ES-I3 (cell line): ENCODE results near the gene BDH1.

Experiments used
- H3K36me3 ChIP-seq: 2 replicates; pipeline ENCODE4 v1.6.1; 2013; ENCODE audit warnings: mild to moderate bottlenecking, low read length, control low read depth, moderate library complexity; ENCODE audit not compliant: insufficient read depth
- H3K4me1 ChIP-seq: 2 replicates; pipeline ENCODE4 v1.6.1; 2013; ENCODE audit warnings: mild to moderate bottlenecking, control low read depth, low read length; ENCODE audit not compliant: insufficient read depth
- H3K9ac ChIP-seq: 2 replicates; pipeline ENCODE4 v1.6.1; 2013; ENCODE audit warnings: low read depth, mild to moderate bottlenecking, low read length, moderate library complexity
- H3K9me3 ChIP-seq: 2 replicates; pipeline ENCODE4 v1.6.1; 2013; ENCODE audit warnings: mild to moderate bottlenecking, low read length, moderate library complexity; ENCODE audit not compliant: control insufficient read depth, insufficient read depth

Gene BDH1

DNA sequence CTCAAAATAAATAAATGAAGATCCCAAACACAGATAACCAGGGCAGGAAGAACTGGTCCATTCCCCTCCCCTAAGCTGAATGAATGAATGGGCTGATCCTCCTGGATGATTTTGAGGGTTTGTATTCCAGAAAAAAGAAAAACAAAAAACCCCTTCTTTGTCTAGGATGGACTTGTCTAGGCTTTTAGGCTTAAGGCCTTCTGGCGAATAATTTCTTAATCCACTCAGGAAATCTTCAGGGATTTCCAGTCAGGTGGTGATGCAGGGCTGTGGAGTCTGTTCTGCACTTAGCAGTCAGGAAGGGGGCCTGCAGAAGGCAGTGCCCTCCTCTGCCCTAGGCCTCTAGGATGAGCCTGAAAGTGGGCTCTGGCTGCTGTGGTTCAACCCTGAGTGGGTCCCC is 52.1 kb downstream of the BDH1 start:
- H3K9ac ChIP-seq = no peak overlapping the region
- H3K36me3 ChIP-seq = no peaks in the 10 kb centered on the region

DNA sequence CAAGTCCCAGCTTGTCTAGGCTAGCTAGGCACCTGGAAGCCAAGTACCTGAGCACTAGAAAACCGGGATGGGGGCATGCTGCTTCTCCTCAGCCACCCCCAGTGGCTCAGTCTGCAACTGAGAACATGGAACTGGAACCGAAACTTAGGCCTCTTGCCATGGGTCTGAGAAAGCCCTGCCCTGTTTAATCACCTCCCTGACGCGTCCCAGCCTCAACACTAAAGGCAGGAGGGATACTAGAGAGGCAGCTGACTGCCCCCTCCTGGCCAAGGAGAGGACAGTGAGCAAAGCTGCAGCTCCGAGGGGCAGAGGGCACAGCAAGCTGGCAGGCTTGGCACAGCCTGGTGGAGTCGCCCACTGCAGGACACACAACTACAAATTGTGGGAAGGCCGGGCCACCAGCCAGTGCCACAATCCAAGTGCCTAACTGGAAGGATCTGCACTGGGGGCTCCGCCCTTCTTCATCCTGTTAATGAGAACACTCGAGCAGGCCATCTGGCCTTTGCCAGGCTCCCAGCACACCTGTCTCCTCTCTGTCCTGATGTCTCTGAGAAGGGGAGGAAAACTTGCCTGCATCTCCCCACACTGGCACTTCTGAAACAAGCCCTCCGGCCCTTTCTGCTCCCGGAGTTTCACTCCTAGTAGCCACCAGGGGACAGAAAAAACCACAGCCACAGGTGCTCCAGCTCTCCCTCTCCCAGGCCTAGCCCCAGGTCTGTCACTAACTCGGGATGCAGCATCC is 53.7 kb downstream of the BDH1 start:
- Histone ChIP-seq H3K9ac (no peak overlapping the region), H3K4me1 (no peaks in the 10 kb centered on the region)

More for the DNA sequence above, 52.1 kb downstream of the BDH1 start:
- no peaks in the 10 kb centered on the region for H3K4me1 ChIP-seq
- H3K9me3 ChIP-seq = no peaks in the 10 kb centered on the region

DNA sequence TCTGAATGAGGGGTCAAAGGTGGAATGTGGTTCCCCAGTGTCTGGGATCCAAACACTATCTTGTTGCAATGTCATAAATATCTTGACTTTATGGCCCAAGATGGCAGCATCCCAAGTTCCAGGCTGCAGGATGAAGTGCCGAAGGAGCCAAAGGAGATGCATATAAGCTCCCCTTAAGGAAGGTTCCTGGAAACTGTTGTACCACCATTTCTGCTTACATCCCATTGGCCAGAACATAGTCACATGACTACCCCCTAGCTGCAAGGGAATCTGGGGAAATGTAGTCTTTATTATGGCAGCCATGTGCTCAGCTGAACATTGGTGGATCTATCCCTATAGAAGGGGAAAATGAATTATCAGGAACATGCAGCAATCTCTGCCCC is 54.3 kb downstream of the BDH1 start:
- Histone ChIP-seq H3K36me3 (no peaks in the 10 kb centered on the region), H3K9me3 (peaks cover 6% of the 10 kb centered on the region; the same call in 1 of the 2 replicates), H3K9ac (no peak overlapping the region), H3K4me1 (no peaks in the 10 kb centered on the region)

More for the DNA sequence above, 53.7 kb downstream of the BDH1 start:
- H3K36me3 ChIP-seq = no peaks in the 10 kb centered on the region
- peaks cover 6% of the 10 kb centered on the region; the same call in 1 of the 2 replicates for H3K9me3 ChIP-seq

DNA sequence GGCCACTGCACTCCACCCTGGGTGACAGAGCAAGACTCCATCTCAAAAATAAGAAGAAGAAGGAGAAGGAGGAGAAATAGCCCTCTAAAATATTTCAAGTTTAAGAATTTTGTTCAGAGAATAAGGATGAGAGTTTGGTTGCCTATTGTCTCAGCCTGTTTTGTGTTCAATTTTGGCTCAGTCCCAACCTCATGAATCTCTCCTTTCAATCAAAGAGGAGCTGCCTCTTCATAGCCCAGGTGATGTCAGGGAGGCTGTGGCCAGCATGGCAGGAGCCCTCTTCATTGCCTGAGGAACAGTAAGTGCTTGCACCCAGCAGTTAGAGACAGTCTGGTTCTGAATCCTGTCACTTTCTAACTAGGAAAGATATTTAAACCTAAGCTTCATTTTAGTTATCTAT is 55.0 kb downstream of the BDH1 start:
- no peaks in the 10 kb centered on the region for H3K36me3 ChIP-seq
- H3K9me3 ChIP-seq = peaks cover 6% of the 10 kb centered on the region; the same call in 1 of the 2 replicates
- no peaks in the 10 kb centered on the region for H3K4me1 ChIP-seq
- H3K9ac ChIP-seq = no peak overlapping the region

DNA sequence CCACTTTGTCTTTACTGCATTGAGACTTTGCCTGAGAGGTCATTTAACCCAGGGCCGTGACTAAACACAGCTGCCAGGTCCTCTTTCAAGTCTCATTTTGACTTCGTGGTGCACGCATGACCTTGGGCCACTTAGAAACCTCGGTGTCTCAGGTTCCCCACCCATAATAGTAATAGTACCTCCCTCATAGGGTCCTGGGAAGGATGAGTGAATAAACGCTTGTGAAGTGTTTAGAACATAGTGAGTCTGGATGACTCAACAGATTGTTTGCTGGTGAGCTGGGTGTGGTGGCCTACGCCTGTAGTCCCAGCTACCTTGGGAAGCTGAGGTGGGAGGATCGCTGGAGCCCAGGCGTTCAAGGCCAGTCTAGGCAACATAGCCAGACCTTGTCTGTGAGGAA is 56.3 kb downstream of the BDH1 start:
- no peaks in the 10 kb centered on the region for H3K36me3 ChIP-seq
- peaks cover 6% of the 10 kb centered on the region; the same call in 1 of the 2 replicates for H3K9me3 ChIP-seq
- H3K4me1 ChIP-seq = no peaks in the 10 kb centered on the region
- H3K9ac ChIP-seq = no peak overlapping the region

DNA sequence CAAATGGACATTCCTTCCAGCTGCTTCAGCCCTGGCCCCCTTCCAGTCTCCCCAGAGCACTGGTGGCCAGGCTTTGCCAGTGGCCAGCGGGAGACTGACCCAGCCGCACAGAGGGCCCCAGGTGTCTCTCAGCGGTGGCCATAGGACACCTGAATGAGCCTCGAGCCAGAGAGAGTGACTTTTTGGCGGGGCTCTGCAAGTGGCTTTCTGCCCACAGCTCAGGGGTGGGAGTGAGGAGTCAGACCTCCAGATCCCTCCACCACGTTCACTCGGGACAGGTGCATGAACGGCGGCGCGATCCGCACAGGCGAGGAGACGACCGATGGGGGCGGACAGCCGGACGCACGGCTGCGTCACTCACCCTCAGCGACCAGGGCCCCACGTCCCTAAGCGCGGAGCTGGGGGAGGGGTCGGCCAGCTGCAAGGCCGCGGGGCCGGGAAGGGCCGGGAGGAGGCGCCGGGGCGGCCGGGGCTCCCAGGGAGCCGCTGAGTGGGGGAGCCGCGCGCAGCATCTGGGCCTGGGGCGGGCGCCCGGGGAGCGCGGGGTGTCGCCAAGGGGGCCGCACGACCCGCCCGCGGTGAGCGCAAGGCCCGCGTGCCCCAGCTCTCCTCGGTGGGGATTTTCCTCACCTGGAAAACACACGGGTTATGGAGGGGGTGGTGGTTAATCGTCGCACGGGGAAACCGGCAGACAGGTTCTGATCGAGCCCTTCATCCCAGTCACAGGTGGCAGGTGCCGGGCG is 57.1 kb downstream of the BDH1 start:
- peaks cover 6% of the 10 kb centered on the region; the same call in 1 of the 2 replicates for H3K9me3 ChIP-seq
- no peaks in the 10 kb centered on the region for H3K4me1 ChIP-seq
- H3K36me3 ChIP-seq = no peaks in the 10 kb centered on the region
- H3K9ac ChIP-seq = no peak overlapping the region

DNA sequence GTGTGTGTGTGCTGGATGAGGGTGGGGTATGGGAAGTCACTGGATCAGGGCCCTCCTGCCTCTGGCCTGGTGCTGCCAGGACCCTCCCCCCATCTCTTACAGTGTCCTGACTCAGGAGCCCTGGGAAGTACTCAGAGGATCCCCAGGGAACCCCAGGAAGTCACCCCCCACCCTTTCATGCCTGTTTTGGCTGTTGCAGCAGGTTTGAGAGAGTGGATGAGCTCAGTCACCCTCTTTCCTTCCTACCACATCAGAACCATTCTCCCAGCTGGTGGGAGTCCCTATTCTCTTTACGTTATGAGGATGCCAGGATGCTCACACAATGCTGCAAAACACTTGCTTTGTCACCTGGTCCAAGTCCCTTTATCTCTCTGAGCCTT is 59.0 kb downstream of the BDH1 start:
- H3K9ac ChIP-seq = no peak overlapping the region
- no peaks in the 10 kb centered on the region for H3K4me1 ChIP-seq
- peaks cover 6% of the 10 kb centered on the region; the same call in 1 of the 2 replicates for H3K9me3 ChIP-seq
- H3K36me3 ChIP-seq = no peaks in the 10 kb centered on the region

DNA sequence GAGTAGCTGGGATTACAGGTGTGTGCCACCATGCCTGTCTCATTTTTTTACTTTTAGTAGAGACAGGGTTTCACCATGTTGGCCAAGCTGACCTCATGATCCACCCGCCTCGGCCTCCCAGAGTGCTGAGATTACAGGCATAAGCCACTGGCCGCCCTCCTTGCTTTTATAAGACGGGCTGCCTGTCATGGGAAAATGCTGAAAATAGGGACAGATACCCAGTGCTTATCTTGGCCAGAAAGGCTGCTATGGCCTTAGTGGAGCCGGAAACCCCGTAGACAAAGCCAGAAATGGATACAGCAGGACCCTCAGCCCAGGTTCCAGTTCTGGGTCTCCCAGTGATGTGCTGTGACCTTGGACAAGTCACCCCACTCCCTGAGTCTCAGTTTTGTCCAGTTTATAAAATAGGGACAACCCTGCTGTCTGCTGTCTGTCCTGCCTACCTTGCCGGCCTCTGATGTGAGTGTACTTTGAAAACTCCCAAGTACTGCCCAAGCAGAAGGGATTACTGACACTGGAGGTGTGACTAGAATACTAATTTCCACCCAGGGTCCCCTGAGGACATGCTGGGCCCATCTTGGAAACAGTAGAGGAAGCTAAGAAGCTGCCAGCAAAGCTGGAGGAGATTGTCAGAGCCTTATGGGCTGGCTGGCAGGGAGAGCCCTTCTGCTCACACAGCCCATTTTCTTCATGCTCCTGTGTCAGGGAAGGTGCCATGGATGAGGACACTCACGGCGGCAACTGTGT is 59.6 kb downstream of the BDH1 start:
- Histone ChIP-seq H3K9me3 (peaks cover 6% of the 10 kb centered on the region; the same call in 1 of the 2 replicates), H3K4me1 (no peaks in the 10 kb centered on the region), H3K9ac (no peak overlapping the region), H3K36me3 (no peaks in the 10 kb centered on the region)

DNA sequence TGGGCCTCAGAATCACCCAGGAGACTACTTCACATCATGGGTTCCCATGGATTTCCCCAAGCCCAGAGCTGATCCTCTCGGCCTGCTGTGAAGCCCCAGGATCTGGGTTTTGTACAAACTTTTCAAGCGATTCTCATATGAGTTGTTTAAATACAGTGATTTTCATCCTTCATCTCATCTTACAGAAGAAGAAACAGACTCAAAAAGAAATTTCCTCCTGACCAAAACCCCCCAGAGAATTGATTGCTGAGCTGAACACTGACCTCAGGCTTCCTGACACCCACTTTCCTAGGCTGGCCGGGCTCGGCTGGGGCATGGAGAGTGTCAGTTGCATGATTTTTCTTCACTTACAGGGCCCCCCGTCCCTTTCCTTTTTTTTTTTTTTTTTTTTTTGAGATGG is 60.3 kb downstream of the BDH1 start:
- Histone ChIP-seq H3K9ac (no peak overlapping the region), H3K36me3 (no peaks in the 10 kb centered on the region), H3K4me1 (peaks cover 4% of the 10 kb centered on the region; the same call in 1 of the 2 replicates), H3K9me3 (peaks cover 6% of the 10 kb centered on the region; the same call in 1 of the 2 replicates)

DNA sequence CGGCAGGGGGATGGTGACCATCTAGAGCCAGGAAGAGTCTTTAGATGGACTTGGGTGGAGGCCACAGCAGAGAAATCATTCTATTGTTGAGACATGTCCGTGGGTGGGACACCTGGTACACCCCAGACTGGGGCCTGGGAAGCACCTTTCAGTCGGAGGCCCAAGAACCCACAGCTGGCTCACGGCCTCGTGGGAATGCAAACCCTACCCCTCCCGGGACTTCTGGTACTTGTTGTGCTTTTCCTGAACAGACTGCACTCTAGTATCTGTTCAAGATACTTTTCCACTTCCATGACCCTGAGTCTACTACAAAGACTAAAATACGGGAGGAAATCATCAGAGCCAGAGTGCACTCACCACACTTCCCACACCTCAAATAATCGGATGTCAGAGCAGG is 60.7 kb downstream of the BDH1 start:
- H3K9ac ChIP-seq = no peak overlapping the region
- peaks cover 6% of the 10 kb centered on the region; the same call in 1 of the 2 replicates for H3K9me3 ChIP-seq
- no peaks in the 10 kb centered on the region for H3K36me3 ChIP-seq
- H3K4me1 ChIP-seq = peaks cover 5% of the 10 kb centered on the region

DNA sequence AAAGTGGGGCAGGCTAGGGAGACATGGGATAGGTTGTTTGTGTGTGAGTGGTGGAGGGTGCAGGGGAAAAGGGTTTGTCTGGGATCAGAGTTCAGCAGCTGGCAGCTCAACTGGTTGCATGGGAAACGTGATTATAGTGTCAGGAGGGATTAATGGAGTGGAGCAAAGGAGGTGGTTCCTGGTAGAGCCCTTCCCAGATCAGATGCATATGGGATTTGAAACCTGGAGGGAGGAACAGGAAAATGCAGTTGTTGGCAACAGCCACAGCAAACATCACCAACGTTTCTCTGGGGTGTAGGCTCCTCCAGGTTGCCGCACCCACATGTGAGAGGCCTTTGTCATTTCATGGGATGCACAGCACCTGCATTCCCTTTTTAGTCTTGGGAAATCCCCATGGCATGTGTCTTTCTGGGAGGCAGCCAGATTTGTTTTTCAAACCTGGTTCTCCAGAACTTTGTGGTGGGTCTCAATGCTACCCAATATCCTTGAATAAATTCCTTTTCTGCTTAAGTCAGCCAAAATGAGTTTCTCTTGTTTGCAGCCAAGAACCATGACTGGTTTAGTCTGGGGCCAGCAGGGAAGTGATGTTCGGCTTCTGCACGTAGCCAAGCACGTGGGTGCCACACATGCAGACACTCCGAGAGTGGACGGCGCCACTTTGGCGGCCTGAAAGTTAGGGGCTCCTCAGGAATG is 61.3 kb downstream of the BDH1 start:
- Histone ChIP-seq H3K4me1 (peaks cover 8% of the 10 kb centered on the region), H3K36me3 (no peaks in the 10 kb centered on the region)

DNA sequence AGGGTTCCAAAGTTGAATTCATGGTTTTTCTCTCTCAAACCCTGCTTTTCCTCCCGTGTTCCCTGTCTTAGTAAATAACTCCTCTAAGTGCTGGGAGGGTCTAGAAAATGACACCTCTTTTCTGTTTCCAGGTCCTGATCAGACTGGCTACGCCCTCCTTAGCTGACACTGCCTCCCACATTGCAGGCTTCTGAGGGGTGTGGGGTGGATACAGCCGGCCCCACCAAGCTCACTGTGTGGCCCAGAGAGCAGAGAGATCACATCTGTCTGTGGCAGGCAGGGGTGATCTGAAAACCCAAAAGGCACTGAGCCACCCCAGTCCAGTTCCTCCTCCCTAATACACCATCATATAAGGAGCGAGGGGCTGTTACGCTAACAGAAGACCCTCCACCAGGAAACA is 62.7 kb downstream of the BDH1 start:
- peaks cover 2% of the 10 kb centered on the region; the same call in 1 of the 2 replicates for H3K9me3 ChIP-seq
- H3K9ac ChIP-seq = no peak overlapping the region
- peaks cover 8% of the 10 kb centered on the region for H3K4me1 ChIP-seq

More for the DNA sequence above, 61.3 kb downstream of the BDH1 start:
- Histone ChIP-seq H3K9ac (no peak overlapping the region), H3K9me3 (peaks cover 6% of the 10 kb centered on the region; the same call in 1 of the 2 replicates)

DNA sequence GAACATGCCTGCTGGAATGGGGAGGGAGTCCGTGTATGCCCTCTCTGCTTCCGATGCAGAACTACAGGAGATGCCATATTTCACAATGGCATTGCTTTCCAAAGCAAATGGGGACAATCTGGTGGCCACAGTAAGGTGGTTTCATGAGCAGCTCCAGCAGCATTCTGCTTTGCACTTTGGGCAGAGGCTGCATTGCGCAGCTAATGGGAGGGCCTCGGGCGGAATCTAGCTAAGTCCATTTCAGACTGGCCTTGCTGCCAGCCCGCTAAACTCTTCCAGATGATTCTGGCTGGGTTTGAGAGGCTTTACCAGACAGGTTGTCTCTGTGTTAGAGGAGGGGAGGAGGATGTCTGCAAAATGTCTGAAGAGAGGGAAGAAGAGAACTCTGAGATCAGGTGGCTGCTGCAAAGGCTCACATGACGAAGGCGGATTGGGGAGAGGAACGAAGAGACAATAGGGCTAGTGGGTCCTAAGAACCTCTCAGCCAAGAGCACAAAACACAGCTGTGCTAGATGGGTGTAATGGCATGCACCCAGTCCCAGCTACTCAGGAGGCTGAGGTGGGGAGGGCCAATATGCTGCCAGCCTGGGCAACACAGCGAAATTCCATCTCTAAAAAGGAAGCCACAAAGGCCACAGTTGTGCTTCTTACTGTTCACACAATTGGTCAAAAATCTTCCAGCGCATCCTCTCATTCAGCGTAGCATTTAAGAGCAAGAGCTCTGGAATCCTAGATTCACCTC is 63.7 kb downstream of the BDH1 start:
- no peaks in the 10 kb centered on the region for H3K36me3 ChIP-seq
- H3K4me1 ChIP-seq = peaks cover 8% of the 10 kb centered on the region
- H3K9ac ChIP-seq = no peak overlapping the region
- no peaks in the 10 kb centered on the region for H3K9me3 ChIP-seq

More for the DNA sequence above, 62.7 kb downstream of the BDH1 start:
- no peaks in the 10 kb centered on the region for H3K36me3 ChIP-seq
